ENCODE data around the gene PSTPIP1.
"Not testable (repeated sequence)": the region's sequence is repeated elsewhere in the genome, so short reads cannot be mapped to it uniquely, and the experiment has no call there.

PSTPIP1 gene

DNA sequence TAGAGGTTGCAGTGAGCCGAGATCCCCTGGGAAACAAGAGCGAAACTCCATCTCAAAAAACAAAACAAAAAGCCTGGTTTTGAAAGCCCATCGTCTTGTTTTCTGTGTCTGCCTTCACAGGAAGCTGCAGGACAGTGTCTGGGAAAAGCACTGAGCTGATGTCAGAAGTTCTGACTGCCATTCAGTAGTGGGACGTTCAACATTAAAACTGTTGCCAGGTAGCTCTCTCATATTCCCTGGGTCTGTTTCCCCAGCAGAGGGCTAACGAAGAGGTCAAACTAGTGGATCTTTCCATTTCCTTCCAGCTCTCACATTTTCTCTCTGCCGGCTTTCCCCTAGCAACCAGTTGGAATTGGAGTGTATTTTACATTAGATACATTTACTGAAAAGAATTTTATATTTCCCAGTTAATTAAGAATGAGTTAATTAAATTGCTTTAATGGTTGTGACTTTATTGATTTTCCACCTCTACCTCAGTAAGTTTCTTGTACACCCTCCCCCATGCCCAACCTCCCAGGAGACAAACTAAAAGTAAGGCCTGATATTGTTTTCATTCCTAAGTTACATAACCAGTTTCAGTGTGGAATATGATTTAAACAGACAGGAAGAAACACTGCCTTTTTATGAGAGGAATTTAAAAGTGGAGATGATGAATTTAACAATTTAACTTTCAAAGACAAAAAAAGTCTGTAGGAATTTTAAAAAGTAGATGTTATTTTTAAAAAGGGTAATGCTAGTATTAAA lies 33.5 kb upstream of the PSTPIP1 start:
- no peak overlapping the region for H3K4me3 ChIP-seq (ENCODE audit: low read depth, low read length)
- TF ChIP-seq, protein P1, sequence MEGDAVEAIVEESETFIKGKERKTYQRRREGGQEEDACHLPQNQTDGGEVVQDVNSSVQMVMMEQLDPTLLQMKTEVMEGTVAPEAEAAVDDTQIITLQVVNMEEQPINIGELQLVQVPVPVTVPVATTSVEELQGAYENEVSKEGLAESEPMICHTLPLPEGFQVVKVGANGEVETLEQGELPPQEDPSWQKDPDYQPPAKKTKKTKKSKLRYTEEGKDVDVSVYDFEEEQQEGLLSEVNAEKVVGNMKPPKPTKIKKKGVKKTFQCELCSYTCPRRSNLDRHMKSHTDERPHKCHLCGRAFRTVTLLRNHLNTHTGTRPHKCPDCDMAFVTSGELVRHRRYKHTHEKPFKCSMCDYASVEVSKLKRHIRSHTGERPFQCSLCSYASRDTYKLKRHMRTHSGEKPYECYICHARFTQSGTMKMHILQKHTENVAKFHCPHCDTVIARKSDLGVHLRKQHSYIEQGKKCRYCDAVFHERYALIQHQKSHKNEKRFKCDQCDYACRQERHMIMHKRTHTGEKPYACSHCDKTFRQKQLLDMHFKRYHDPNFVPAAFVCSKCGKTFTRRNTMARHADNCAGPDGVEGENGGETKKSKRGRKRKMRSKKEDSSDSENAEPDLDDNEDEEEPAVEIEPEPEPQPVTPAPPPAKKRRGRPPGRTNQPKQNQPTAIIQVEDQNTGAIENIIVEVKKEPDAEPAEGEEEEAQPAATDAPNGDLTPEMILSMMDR (IDR thresholded peaks at IDR 0.05; ENCODE audit: control insufficient read depth, extremely low read depth, insufficient read depth), result no peak
- DNase-seq (ENCODE audit: low read depth), result no peak

DNA sequence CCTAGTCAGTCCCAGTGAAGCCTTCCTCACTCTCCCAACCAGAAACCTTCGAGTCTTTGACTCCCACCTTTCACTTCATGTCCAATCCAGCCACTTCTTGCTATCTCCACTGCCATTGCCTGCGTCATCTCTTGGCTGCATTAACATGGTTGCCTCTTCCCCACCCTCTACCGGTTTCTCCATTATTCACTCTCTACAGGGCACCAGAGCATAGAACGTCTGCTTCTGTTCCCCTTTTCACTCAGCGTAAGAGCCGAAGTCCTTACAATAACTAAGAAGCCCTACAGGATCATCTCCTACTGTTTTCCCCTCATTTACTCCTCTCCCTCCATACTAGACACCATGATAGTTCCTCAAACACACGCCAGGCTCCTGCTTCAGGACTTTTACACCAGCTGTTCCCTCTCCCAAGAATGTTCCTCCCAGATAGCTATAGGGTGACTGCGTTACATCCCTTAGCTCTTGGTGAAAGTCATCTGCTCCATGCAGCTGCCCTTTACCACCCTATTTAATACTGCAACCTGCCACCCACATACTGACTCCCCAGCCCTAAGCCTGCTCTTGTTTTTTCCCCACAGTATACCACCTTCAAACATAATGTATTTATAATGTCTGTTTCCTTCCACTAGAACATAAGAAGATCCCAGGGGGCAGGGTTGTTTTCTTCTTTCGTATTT lies 32.5 kb upstream of the PSTPIP1 start:
- DNase-seq (ENCODE audit: low read depth), result no peak
- no peak overlapping the region for H3K4me3 ChIP-seq (ENCODE audit: low read depth, low read length)
- TF ChIP-seq, protein P1 (IDR thresholded peaks at IDR 0.05; ENCODE audit: control insufficient read depth, extremely low read depth, insufficient read depth), result no peak

DNA sequence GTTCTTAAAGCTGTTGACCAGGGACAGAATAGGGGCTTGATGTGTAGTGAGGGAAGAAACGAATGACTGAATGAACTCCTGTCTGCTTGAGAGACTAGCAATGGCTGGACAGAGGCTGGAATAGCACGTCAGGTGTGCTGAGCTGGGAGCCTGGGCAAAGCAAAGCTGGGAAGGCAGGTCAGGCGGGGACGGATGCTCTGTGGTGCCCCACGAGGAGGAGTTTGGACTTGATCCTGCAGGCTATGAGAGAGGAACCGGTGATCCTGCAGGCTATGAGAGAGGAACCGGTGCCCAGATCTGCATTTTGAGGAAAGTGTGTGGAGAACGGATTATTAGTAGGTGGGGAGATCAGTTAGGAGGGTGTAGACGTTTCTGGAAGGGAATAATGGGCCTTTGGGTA lies 31.3 kb upstream of the PSTPIP1 start:
- no peak overlapping the region for H3K4me3 ChIP-seq (ENCODE audit: low read depth, low read length)
- TF ChIP-seq, protein P1 (IDR thresholded peaks at IDR 0.05; ENCODE audit: control insufficient read depth, extremely low read depth, insufficient read depth), result 0 out of 2 replicates have a peak, but pooled peaks have one; percentile 2
- DNase-seq (ENCODE audit: low read depth), result no peak

DNA sequence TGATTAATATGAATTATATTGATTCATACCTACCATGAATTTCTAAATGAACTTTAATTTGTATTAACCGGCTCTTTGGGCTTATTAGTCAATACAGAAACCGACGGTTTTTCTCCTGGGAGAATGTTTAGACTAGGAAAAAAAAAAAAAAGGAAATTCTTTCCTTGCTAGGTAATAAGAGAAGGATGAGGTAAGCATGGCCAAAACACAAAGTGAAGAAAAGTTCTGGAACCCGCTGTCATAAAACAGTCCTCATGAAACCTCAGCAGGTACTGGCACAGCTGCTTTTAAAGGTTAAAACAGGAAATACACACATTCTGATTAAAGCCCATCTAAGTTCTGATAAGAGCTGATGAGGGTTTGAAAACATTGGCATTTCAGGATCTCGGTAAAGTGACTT lies 30.8 kb upstream of the PSTPIP1 start:
- no peak overlapping the region for H3K4me3 ChIP-seq (ENCODE audit: low read depth, low read length)
- TF ChIP-seq, protein P1 (IDR thresholded peaks at IDR 0.05; ENCODE audit: control insufficient read depth, extremely low read depth, insufficient read depth), result no peak
- no peak for DNase-seq (ENCODE audit: low read depth)

DNA sequence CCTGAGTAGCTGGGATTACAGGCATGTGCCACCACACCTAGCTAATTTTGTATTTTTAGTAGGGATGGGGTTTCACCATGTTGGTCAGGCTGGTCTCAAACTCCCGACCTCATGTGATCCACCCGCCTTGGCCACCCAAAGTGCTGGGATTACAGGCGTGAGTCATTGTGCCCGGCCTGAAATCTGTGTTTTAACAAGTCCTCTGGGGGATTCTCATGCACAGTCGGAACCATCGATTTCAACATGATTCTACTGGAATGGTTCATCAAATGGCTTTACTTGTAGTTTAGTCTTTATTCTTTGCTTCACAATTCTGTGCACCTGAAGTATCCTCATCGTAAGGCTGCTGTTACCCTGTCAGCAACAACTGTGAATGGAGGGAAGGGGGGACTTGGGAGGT lies 28.9 kb upstream of the PSTPIP1 start:
- H3K4me3 ChIP-seq (ENCODE audit: low read depth, low read length); DNase-seq (ENCODE audit: low read depth): not testable (repeated sequence)

DNA sequence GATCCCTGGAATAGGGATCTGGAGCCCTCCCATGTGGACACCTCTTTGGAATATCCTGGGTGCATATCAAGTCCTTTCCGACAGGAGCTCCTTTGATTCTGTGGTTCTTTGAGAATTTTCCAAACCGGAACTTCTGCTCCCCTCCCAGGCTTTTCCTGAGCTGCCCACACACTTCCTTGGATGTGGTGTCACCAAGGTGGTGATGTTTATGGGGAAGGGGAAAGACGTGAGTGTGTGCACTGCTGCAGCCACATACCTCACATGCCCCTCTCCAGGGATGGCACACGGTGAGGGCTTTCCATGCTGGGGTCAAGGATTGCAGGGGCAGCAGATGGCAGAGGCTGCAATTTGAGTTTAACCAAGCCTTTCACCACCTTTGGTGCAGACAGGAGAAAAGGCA lies 27.9 kb upstream of the PSTPIP1 start:
- DNase-seq (ENCODE audit: low read depth), result no peak
- no peak overlapping the region for H3K4me3 ChIP-seq (ENCODE audit: low read depth, low read length)
- TF ChIP-seq, protein P1 (IDR thresholded peaks at IDR 0.05; ENCODE audit: control insufficient read depth, extremely low read depth, insufficient read depth), result no peak

DNA sequence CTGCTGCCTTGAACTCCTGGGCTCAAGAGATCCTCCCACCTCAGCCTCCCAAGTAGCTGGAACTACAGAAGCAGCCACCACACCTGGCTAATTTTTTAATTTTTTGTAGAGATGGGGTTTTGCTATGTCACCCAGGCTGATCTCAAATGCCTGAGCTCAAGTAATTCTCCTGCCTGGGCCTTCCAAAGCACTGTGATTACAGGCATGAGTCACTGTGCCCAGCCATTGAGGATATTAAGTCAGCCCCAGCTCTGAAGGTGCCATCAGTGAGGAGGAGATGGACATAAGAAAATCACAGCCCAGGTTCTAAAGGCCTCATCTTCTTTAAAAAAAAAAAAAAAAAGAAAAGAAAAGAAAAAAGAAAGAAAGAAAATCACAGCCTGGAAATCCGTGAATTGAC lies 26.6 kb upstream of the PSTPIP1 start:
- H3K4me3 ChIP-seq (ENCODE audit: low read depth, low read length), result no peak overlapping the region
- no peak for DNase-seq (ENCODE audit: low read depth)
- TF ChIP-seq, protein P1 (IDR thresholded peaks at IDR 0.05; ENCODE audit: control insufficient read depth, extremely low read depth, insufficient read depth), result no peak

Data from LNCaP clone FGC (cell line).